GM18505 (cell line): Measurements from ENCODE around the gene C9orf152.
"Not testable (repeated sequence)": the region's sequence is repeated elsewhere in the genome, so short reads cannot be mapped to it uniquely, and the experiment has no call there.

Source experiments
- ATAC-seq: cut with Tn5 transposase; IDR thresholded peaks from one replicate; pipeline ENCODE4 v1.9.1; 2021; ENCODE audit not compliant: unreplicated experiment
- POLR2A ChIP-seq: IDR thresholded peaks from 4 replicates; pipeline ENCODE4 v1.6.1; 2011; ENCODE audit warnings: borderline replicate concordance; ENCODE audit not compliant: insufficient read depth, insufficient read length; ENCODE audit errors: extremely low read depth

The C9orf152 gene

GRCh38 chr9:110244616-110245015 is 36.7 kb upstream of the C9orf152 start:
- TF ChIP-seq POLR2A, result no peak
- ATAC-seq, result no peak

- no peak for ATAC-seq
- TF ChIP-seq POLR2A, result no peak
These were observed 33.9 kb upstream of the C9orf152 start for GRCh38 chr9:110241858-110242321.

GRCh38 chr9:110241260-110241857 is 33.4 kb upstream of the C9orf152 start:
- TF ChIP-seq POLR2A, result no peak
- no peak for ATAC-seq

- no peak for ATAC-seq
- no peak for TF ChIP-seq POLR2A
These were observed 32.2 kb upstream of the C9orf152 start for GRCh38 chr9:110240198-110240597.

GRCh38 chr9:110228321-110228720 is 20.4 kb upstream of the C9orf152 start:
- no peak for TF ChIP-seq POLR2A
- ATAC-seq, result no peak

- no peak for TF ChIP-seq POLR2A
- no peak for ATAC-seq
These were observed 16.6 kb upstream of the C9orf152 start for GRCh38 chr9:110224583-110224982.

GRCh38 chr9:110220809-110221208 is 12.8 kb upstream of the C9orf152 start:
- TF ChIP-seq POLR2A, result no peak
- ATAC-seq, result no peak

GRCh38 chr9:110217656-110218099 is 9.7 kb upstream of the C9orf152 start:
- no peak for TF ChIP-seq POLR2A
- ATAC-seq, result no peak

- TF ChIP-seq POLR2A, result no peak
- no peak for ATAC-seq
These were observed 6.8 kb upstream of the C9orf152 start for GRCh38 chr9:110214586-110215355.

GRCh38 chr9:110214090-110214489 is 6.1 kb upstream of the C9orf152 start:
- no peak for ATAC-seq
- no peak for TF ChIP-seq POLR2A

- no peak for ATAC-seq
- TF ChIP-seq POLR2A, result no peak
These were observed 5.6 kb upstream of the C9orf152 start for GRCh38 chr9:110213413-110214044.

- TF ChIP-seq POLR2A, result no peak
- no peak for ATAC-seq
These were observed 803 bp downstream of the C9orf152 start for GRCh38 chr9:110207071-110207641.

- TF ChIP-seq POLR2A, result no peak
- no peak for ATAC-seq
These were observed 1.6 kb downstream of the C9orf152 start for GRCh38 chr9:110206389-110206788.

GRCh38 chr9:110205612-110206011 is 2.3 kb downstream of the C9orf152 start:
- ATAC-seq, result not testable (repeated sequence)
